ENCODE results near the gene FLYWCH1. TPM values are rescaled to one million over a fixed set of nuclear protein-coding genes. Genes with fewer than 3 reads are reported as not detected.
A peak's percentile ranks its signal among the peaks of the same experiment; 100 is the strongest.

Gene FLYWCH1
- total RNA-seq, 2 experiments from 2014 or later = 26.1 to 61.9 TPM

GRCh38 chr16:2962334-2963073, 50.8 kb downstream of the FLYWCH1 start:
- Histone ChIP-seq H3K79me2 (ENCODE audit: insufficient read depth, low read depth, low read length) (no peaks in the 10 kb centered on the region), H3K4me3 (ENCODE audit: low read depth, low read length, poor library complexity, severe bottlenecking) (no peak overlapping the region), H3K4me1 (ENCODE audit: insufficient read depth, low read length, poor library complexity, severe bottlenecking) (peaks cover 51% of the 10 kb centered on the region), H4K20me1 (ENCODE audit: insufficient read depth, low read length) (no peaks in the 10 kb centered on the region), H3K36me3 (ENCODE audit: insufficient read depth, low read length) (no peaks in the 10 kb centered on the region), H2AFZ (ENCODE audit: low read length) (no peak overlapping the region), H3K9me2 (ENCODE audit: insufficient read depth, low read length) (no peaks in the 10 kb centered on the region), H3K9me3 (ENCODE audit: low read length) (no peaks in the 10 kb centered on the region), H3K4me2 (ENCODE audit: low read length) (peak overlapping the region; percentile 65), H3K27ac (ENCODE audit: low read depth, low read length, poor library complexity, severe bottlenecking) (no peak overlapping the region)
- no TSS peak for BruUV-seq (replicated peaks)
- ChIA-PET CTCF (ENCODE audit: unreplicated experiment) (no interaction called here), POLR2A (no interaction called here)
- DNase-seq (ENCODE audit: low spot score) = no peak
- intact Hi-C loops (cut with micrococcal nuclease; ENCODE audit: unreplicated experiment) = loop anchor here (5.0 kb wide), 1 partner anchor 35 kb away; no protein-coding TSS in a partner anchor
- TF ChIP-seq EZH2phosphoT487 (IDR thresholded peaks at IDR 0.05; ENCODE audit: borderline replicate concordance, low read depth, low read length) (no peak; the same call in 1 of the 2 replicates), CTCF (conservative IDR thresholded peaks at IDR 0.05; ENCODE audit: low read length) (no peak)

- intact Hi-C loops (cut with micrococcal nuclease; ENCODE audit: unreplicated experiment) = loop anchor here (5.0 kb wide), 1 partner anchor 36 kb away; no protein-coding TSS in a partner anchor
- Histone ChIP-seq H3K79me2 (ENCODE audit: insufficient read depth, low read depth, low read length) (no peaks in the 10 kb centered on the region), H3K4me1 (ENCODE audit: insufficient read depth, low read length, poor library complexity, severe bottlenecking) (peaks cover 55% of the 10 kb centered on the region), H3K36me3 (ENCODE audit: insufficient read depth, low read length) (no peaks in the 10 kb centered on the region), H3K9me3 (ENCODE audit: low read length) (no peaks in the 10 kb centered on the region), H3K27ac (ENCODE audit: low read depth, low read length, poor library complexity, severe bottlenecking) (no peak overlapping the region), H2AFZ (ENCODE audit: low read length) (no peak overlapping the region), H4K20me1 (ENCODE audit: insufficient read depth, low read length) (no peaks in the 10 kb centered on the region), H3K4me2 (ENCODE audit: low read length) (peak overlapping the region; percentile 65), H3K9me2 (ENCODE audit: insufficient read depth, low read length) (no peaks in the 10 kb centered on the region), H3K4me3 (ENCODE audit: low read depth, low read length, poor library complexity, severe bottlenecking) (peak overlapping the region; percentile 54)
- POLR2A ChIA-PET = interaction anchor here (0.6 kb wide), 2 partner anchors 15 to 20 kb away, joined by 3 read pairs; no protein-coding TSS in a partner anchor
- no peak for TF ChIP-seq CTCF (conservative IDR thresholded peaks at IDR 0.05; ENCODE audit: low read length)
- no peak for DNase-seq (ENCODE audit: low spot score)
- no TSS peak for BruUV-seq (replicated peaks)
- CTCF ChIA-PET (ENCODE audit: unreplicated experiment) = no interaction called here
Observed at GRCh38 chr16:2963074-2963722, 51.5 kb downstream of the FLYWCH1 start.

All from OCI-LY7 (cell line).